HUES64 (cell line): ENCODE data around the gene FAM131B.

Experiments
- H3K27ac ChIP-seq: 2 replicates; pipeline ENCODE4 v1.7.0; 2013; ENCODE audit warnings: low read depth, low read length, inconsistent platforms
- H3K27me3 ChIP-seq: 2 replicates; pipeline ENCODE4 v1.6.1; 2013; ENCODE audit warnings: mild to moderate bottlenecking, low read length; ENCODE audit not compliant: insufficient read depth
- H3K36me3 ChIP-seq: 2 replicates; pipeline ENCODE4 v1.6.1; 2013; ENCODE audit warnings: mild to moderate bottlenecking, low read length; ENCODE audit not compliant: insufficient read depth
- H3K4me1 ChIP-seq: 2 replicates; pipeline ENCODE4 v1.6.1; 2013; ENCODE audit warnings: mild to moderate bottlenecking, low read length, moderate library complexity; ENCODE audit not compliant: insufficient read depth
- H3K4me3 ChIP-seq: 2 replicates; pipeline ENCODE4 v1.5.1; 2013; ENCODE audit warnings: mild to moderate bottlenecking, low read length, moderate library complexity
- H3K9ac ChIP-seq: 2 replicates; pipeline ENCODE4 v1.6.1; 2013; ENCODE audit warnings: mild to moderate bottlenecking, low read depth, low read length
- H3K9me3 ChIP-seq: 2 replicates; pipeline ENCODE4 v1.6.1; 2013; ENCODE audit warnings: low read depth, low read length; ENCODE audit not compliant: insufficient read depth
- WGBS: fragments of 150-250, 120-280 bp; methylation state at CpG from one replicate; pipeline ENCODE4 v1.1.7; 2013; ENCODE audit warnings: missing lambda C conversion rate; 5-methylcytosine and 5-hydroxymethylcytosine counted together

The FAM131B gene

DNA sequence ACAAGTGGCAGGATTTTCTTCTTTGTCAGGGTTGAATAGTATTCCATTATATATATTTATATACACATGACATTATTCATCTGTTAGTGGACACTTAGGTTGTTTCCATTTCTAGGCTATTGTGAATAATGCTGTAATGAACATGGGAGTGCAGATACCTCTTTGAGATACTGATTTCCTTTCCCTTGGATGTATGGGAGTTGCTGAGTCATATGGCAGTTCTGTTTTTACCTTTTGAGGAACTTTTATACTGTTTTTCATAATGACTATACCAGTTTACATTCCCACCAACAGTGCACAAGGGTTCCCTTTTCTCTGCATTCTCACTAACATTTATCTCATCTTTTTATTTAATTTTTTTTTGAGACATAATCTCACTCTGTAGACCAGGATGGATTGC lies 48.4 kb downstream of the FAM131B start:
- H3K36me3 ChIP-seq: peaks cover under 1% of the 10 kb centered on the region; the same call in 1 of the 2 replicates
- H3K27ac ChIP-seq: no peak overlapping the region
- H3K4me3 ChIP-seq: no peak overlapping the region
- H3K9me3 ChIP-seq: no peaks in the 10 kb centered on the region
- no peak overlapping the region for H3K9ac ChIP-seq
- H3K27me3 ChIP-seq: no peaks in the 10 kb centered on the region
- H3K4me1 ChIP-seq: no peaks in the 10 kb centered on the region

DNA sequence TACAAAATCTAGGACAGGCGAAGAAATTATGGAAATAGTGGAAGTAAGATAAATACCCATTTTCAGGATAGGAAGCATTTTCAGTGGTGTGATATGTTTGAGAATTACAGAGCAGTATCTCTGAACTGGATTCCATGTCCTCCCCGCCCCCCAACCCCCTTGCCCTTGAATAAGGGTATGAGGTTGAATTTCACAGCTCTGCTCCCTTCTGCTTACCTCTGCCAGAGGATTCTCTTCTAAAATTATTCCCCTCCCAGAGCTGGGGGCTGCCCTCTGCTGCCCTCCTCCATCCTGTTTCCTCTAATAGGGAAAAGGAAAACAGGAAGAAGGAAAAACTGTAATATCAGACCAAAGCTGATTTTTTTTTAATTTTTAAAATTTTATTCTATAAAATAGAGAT lies 53.9 kb downstream of the FAM131B start:
- H3K4me3 ChIP-seq: no peak overlapping the region
- no peak overlapping the region for H3K27ac ChIP-seq
- no peaks in the 10 kb centered on the region for H3K4me1 ChIP-seq
- H3K9me3 ChIP-seq: no peaks in the 10 kb centered on the region
- H3K36me3 ChIP-seq: peaks cover 52% of the 10 kb centered on the region
- H3K9ac ChIP-seq: no peak overlapping the region
- WGBS: 94% methylated on average over 1 of the region's 2 CpGs
- no peaks in the 10 kb centered on the region for H3K27me3 ChIP-seq

DNA sequence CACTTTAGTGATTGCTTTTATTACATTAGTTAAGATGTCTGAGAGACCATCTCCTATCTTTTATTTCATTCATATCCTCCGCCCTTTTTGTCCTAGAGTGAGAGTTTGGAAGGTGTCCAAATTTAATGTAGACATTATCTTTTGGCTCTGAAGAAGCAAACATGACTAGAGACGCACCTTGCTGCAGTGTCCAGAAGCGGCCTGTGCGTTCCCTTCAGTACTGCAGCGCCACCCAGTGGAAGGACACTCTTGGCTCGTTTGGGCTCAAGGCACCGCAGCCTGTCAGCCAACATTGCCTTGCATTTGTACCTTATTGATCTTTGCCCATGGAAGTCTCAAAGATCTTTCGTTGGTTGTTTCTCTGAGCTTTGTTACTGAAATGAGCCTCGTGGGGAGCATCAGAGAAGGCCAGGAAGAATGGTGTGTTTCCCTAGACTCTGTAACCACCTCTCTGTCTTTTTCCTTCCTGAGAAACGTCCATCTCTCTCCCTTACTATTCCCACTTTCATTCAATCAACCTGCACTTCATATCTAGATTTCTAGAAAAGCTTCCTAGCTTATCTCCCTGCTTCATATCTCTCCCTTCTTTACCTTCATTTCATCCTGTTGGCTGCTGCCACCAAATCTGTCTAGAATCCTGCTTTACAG lies 57.0 kb downstream of the FAM131B start:
- no peaks in the 10 kb centered on the region for H3K27me3 ChIP-seq
- H3K4me1 ChIP-seq: no peaks in the 10 kb centered on the region
- H3K27ac ChIP-seq: no peak overlapping the region
- H3K9me3 ChIP-seq: no peaks in the 10 kb centered on the region
- H3K9ac ChIP-seq: no peak overlapping the region
- WGBS: 88% methylated on average over 10 of the region's 10 CpGs
- H3K4me3 ChIP-seq: no peak overlapping the region
- H3K36me3 ChIP-seq: peaks cover 83% of the 10 kb centered on the region

DNA sequence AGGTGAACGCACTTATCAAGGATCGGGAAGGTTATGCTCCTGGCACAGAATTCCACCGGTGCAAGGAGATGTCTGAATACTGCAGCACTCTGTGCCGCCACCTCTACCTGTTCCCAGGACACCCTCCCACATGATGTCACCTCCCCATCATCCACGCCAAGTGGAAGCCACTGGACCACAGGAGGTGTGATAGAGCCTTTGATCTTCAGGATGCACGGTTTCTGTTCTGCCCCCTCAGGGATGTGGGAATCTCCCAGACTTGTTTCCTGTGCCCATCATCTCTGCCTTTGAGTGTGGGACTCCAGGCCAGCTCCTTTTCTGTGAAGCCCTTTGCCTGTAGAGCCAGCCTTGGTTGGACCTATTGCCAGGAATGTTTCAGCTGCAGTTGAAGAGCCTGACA lies 57.6 kb downstream of the FAM131B start:
- peaks cover 89% of the 10 kb centered on the region for H3K36me3 ChIP-seq
- H3K27me3 ChIP-seq: no peaks in the 10 kb centered on the region
- H3K4me3 ChIP-seq: no peak overlapping the region
- H3K9ac ChIP-seq: no peak overlapping the region
- no peaks in the 10 kb centered on the region for H3K9me3 ChIP-seq
- WGBS: 96% methylated on average over 6 of the region's 6 CpGs
- no peak overlapping the region for H3K27ac ChIP-seq
- H3K4me1 ChIP-seq: no peaks in the 10 kb centered on the region

DNA sequence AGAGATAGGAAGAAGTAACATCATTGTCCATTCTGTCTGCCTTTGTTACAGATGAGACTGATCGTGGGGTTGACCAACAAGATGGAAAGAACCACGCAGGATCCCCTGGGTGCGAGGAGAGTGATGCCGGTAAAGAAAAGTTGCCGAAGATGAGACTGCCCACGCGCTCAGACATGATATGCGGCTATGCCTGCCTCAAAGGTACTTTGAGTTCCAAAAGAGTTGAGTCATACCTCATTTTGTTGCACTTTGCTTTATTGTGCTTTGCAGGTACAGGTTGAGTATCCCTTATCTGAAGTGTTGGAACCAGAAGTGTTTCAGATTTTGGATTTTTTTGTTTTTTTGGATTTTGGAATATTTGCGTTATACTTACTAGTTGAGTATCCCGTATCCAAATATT lies 58.8 kb downstream of the FAM131B start:
- H3K36me3 ChIP-seq: peaks cover 97% of the 10 kb centered on the region

More for the DNA sequence above, 58.8 kb downstream of the FAM131B start:
- no peaks in the 10 kb centered on the region for H3K4me1 ChIP-seq
- no peaks in the 10 kb centered on the region for H3K9me3 ChIP-seq
- no peak overlapping the region for H3K9ac ChIP-seq
- WGBS: 95% methylated on average over 8 of the region's 10 CpGs
- no peak overlapping the region for H3K4me3 ChIP-seq
- no peaks in the 10 kb centered on the region for H3K27me3 ChIP-seq
- no peak overlapping the region for H3K27ac ChIP-seq
